HG03159 (cell line): ENCODE results near the gene ATP11B.
A peak's percentile ranks its signal among the peaks of the same experiment; 100 is the strongest.
"Not testable (repeated sequence)": the region's sequence is repeated elsewhere in the genome, so short reads cannot be mapped to it uniquely, and the experiment has no call there.

Source experiments
- ATAC-seq: cut with Tn5 transposase; IDR thresholded peaks from one replicate; pipeline ENCODE4 v1.9.1; 2021; ENCODE audit warnings: mild to moderate bottlenecking, moderate library complexity; ENCODE audit not compliant: unreplicated experiment

The ATP11B gene

DNA sequence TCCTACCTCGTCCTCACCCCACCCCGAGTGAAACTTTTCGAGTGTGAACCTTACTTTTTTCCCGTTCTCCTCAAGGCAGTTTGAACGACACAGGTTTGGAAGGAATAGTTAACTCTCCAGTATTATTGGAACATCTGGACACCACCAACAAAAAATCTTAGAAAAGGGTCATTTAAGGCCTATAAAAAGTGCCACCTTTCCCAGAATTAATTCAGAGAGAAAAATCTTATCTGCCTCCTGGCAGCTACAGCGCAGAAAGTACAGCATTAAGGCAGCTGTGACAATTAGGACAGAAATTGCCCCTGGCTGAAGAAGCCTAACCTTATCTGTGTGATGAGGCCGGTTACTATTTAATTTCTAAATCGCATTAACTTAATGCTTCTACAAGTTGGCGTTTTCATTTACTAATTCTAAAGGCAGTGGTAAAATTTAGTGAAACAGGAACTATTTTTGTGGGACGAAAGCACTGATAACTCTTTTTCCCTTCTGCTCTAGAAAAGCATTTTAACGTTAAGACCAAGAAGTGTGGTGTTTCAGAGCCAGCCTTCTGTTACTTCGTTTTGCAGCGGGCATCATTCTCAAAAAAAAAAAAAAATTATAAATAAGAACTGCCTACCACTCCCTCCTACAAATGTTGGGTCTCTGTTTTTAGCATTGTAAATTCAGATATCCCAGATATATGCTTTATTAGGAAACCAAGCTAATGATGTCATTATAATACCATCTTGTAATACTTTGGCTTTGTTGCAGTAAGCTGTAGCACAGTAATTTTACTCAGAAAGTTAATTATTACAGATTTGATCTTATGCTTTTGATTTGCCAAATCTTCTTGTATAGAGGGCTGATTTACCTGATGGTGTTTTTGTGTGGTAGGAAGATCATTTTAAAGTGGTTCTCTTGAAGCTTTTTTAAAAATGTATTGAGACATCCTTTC, 1.4 kb downstream of the ATP11B start:
- no peak for ATAC-seq

DNA sequence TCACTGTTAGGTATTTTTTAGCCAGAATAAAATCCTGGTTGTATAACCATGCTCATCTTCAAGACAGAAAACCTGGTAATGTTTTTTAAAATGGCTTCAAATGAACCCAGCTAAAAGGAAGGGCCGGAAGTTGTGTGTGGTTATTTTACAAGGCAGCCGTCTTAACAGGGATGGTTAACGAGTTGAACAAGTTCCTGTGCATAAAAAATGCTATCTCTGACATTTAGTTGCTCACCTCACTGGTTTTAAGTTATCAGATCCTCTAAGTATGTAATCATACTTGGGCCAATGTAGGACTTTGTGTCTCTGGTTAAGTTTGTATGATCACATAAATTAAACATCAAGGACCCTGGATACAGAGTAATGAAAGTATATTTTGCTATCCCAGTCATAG, 2.1 kb downstream of the ATP11B start:
- peak; percentile 28 for ATAC-seq

- no peak for ATAC-seq
Measured at GRCh38 chr3:182796310-182796709, 3.0 kb downstream of the ATP11B start.

DNA sequence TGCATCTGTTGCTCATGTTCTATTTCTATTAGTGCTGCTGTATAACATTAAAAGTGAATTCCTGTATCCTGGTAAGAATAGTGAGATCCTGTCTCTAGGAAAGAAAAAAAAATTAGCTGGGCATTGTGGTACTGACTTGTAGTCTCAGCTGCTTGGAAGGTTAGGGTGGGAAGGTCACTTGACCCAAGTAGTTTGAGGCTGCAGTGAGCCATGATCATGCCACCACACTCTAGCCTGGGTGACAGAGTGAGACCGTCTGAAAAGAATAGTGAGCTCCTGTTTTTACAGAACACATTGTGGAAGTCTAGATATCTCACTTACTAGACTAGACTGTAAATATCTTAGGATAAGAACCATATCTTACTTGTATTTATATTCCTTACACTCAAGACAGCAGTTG, 4.6 kb downstream of the ATP11B start:
- no peak for ATAC-seq

GRCh38 chr3:182799143-182799542, 5.8 kb downstream of the ATP11B start:
- not testable (repeated sequence) for ATAC-seq

GRCh38 chr3:182800508-182800907, 7.2 kb downstream of the ATP11B start:
- ATAC-seq: no peak

DNA sequence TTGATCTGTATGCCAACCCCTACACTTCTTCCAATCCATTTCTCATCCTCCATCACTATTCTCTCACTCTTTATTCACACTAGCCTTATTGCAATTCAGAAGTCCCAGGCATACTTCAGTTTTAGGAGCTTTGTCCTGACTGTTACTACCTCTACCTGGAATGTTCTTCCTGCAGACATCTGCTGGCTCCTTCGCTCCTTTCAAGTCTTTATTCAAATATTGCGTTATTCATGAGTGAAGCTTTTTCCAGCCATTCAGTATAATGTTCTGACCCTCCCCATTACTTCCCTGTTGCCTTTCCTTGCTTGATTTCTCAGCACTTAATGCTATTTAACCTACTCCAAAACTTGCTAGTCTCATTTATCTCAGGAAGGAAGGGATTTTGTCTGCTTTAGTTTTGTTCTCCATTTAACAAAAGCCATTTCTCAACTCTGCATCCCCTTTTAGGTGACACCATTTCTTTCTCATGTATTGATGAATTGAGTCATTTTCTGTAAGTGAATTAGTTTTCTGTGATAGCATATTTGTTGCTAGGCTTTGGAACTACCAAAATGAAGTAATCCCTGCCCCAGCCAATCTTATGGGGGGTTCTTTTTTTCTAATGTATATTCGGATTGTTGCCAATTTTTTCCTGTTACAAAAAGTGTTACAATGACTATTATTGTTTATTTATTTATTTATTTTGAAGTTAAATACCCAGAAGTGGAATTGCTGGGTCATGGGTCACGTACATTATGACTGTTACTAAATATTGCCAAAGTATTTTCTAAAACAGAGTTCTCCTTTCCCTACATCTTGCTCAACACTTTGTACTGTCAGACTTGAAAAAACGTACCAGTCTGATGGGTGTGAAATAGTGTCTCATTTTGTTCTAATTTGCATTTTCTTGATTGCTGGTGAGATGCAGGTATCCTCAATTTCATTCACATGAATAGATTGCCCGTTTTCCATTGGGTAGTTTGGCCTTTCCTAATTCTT, 9.4 kb downstream of the ATP11B start:
- no peak for ATAC-seq

DNA sequence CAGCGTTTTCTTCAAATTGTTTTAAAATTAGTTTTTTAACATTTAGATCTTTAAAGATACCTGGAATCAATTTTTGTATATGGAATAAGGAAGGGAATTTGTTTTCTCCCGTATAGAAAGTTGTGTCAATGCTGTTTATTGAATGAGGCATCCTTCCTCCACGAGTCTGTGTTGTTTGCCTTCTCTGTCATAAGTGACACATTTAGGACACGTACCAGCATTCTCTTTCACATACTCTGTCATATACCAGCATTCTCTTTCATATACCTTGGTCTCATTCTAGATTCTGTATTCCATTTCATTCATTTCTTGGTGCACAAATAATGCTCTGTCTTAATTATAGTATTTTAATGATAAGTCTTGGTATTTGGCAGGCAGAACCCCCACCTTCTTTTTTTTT, 10.3 kb downstream of the ATP11B start:
- ATAC-seq: no peak

GRCh38 chr3:182807061-182807460, 13.8 kb downstream of the ATP11B start:
- ATAC-seq: no peak

GRCh38 chr3:182808041-182808770, 14.9 kb downstream of the ATP11B start:
- no peak for ATAC-seq

DNA sequence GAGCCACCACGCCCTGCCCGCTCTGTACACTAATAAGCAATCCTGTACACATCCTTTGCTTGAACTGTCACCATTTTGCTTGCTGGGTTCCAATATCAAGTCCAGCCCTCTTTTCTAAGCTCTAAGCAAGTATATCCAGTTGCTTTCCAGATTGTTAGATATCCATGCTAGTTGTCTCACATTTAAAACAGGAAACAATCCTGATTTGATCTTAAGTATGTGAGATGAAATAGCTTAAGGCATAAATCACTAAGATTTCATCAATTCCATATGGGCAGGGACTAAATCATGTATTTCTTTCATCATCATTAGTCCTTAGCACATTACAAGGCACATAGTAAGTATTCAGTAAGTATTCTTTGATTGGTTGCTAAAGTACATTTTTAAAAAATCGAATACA, 16.2 kb downstream of the ATP11B start:
- ATAC-seq: no peak

- ATAC-seq: no peak
Measured at GRCh38 chr3:182810574-182811268, 17.4 kb downstream of the ATP11B start.

GRCh38 chr3:182811269-182811596, 17.9 kb downstream of the ATP11B start:
- ATAC-seq: no peak

GRCh38 chr3:182812123-182812522, 18.8 kb downstream of the ATP11B start:
- ATAC-seq: no peak

- ATAC-seq: no peak
Measured at GRCh38 chr3:182814419-182815062, 21.2 kb downstream of the ATP11B start.

DNA sequence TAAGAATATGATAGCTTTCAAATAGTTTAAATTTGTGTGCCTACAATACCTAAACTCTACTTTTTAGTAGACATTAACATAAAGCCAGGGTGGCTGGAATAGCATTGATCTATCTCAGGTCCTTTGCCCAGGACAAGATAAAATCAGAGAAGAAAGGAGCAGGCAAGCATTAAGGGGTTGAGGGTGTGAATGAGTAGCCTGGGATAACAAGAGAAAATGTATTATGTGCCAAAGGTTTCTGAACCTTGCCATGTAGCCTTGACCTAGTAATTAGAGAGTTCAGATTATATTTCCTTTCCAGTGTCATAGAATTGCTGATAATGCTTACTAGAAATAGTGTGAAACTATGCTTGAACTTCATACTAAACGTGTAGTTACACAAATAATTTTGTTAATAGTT, 22.9 kb downstream of the ATP11B start:
- no peak for ATAC-seq

GRCh38 chr3:182818296-182818978, 25.1 kb downstream of the ATP11B start:
- no peak for ATAC-seq

- no peak for ATAC-seq
Measured at GRCh38 chr3:182821221-182821981, 28.1 kb downstream of the ATP11B start.

DNA sequence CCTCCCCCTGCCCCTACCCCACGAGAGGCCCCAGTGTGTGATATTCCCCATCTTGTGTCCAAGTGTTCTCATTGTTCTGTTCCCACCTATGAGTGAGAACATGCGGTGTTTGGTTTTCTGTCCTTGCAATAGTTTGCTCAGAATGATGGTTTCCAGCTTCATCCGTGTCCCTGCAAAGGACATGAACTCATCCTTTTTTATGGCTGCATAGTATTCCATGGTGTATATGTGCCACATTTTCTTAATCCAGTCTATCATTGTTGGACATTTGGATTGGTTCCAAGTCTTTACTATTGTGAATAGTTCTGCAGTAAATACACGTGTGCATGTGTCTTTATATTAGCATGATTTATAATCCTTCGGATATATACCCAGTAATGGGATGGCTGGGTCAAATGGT, 29.0 kb downstream of the ATP11B start:
- not testable (repeated sequence) for ATAC-seq
